ENCODE data around the gene SMNDC1.

DNA sequence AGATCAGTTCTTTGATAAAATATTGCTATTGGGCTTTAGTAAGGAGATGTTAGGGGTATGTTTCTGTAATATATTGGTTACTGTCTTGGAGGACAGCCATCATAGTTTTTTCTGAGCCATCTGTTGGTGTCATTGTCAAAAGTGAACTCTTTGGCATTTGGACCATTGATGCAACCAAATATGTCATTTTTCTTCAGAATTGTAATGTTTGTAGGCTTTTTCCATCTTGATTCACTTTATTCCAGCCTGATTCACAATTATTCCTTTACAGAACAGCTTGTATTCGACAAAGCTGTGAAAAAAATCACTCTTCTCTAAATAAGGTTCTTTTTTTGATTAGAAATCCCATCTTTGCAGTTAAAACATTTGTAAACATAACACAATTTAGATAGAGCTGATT lies 37.4 kb downstream of the SMNDC1 start:
- TF ChIP-seq, protein P1, sequence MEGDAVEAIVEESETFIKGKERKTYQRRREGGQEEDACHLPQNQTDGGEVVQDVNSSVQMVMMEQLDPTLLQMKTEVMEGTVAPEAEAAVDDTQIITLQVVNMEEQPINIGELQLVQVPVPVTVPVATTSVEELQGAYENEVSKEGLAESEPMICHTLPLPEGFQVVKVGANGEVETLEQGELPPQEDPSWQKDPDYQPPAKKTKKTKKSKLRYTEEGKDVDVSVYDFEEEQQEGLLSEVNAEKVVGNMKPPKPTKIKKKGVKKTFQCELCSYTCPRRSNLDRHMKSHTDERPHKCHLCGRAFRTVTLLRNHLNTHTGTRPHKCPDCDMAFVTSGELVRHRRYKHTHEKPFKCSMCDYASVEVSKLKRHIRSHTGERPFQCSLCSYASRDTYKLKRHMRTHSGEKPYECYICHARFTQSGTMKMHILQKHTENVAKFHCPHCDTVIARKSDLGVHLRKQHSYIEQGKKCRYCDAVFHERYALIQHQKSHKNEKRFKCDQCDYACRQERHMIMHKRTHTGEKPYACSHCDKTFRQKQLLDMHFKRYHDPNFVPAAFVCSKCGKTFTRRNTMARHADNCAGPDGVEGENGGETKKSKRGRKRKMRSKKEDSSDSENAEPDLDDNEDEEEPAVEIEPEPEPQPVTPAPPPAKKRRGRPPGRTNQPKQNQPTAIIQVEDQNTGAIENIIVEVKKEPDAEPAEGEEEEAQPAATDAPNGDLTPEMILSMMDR (IDR thresholded peaks at IDR 0.05; ENCODE audit: borderline replicate concordance, extremely low read depth, low read length, poor library complexity, severe bottlenecking), result no peak
- TF ChIP-seq EZH2 (IDR thresholded peaks at IDR 0.05; ENCODE audit: borderline replicate concordance, low read depth, low read length, severe bottlenecking), result no peak
